ENCODE measurements around the gene SRCAP.

Gene SRCAP

GRCh38 chr16:30785126-30786106, 86.4 kb downstream of the SRCAP start (continued):
- TF ChIP-seq CTCF (tag by site-specific recombination; IDR thresholded peaks at IDR 0.05), result no peak
- no peak for TF ChIP-seq ZNF2 (tag by site-specific recombination; IDR thresholded peaks at IDR 0.05)
- no peak for TF ChIP-seq BCL11A (tag by site-specific recombination; IDR thresholded peaks at IDR 0.05; ENCODE audit: low read depth)
- TF ChIP-seq ZNF140 (tag by site-specific recombination; IDR thresholded peaks at IDR 0.05), result peak; percentile 57; the same call in 1 of the 2 replicates
- no peak for TF ChIP-seq ZBTB20 (tag by site-specific recombination; IDR thresholded peaks at IDR 0.05)
- no peak for TF ChIP-seq ZNF398 (tag by site-specific recombination; IDR thresholded peaks at IDR 0.05)
- no peak for TF ChIP-seq ZNF416 (tag by site-specific recombination; IDR thresholded peaks at IDR 0.05)
- TF ChIP-seq RBAK (tag by site-specific recombination; IDR thresholded peaks at IDR 0.05), result no peak
- no peak for TF ChIP-seq ZNF354C (tag by site-specific recombination; IDR thresholded peaks at IDR 0.05; ENCODE audit: borderline replicate concordance, low read depth)
- no peak for TF ChIP-seq KLF17 (tag by site-specific recombination; IDR thresholded peaks at IDR 0.05)
- peak; percentile 10; the same call in 1 of the 2 replicates for TF ChIP-seq ZNF791 (tag by site-specific recombination; IDR thresholded peaks at IDR 0.05)
- TF ChIP-seq ZFP69B (tag by site-specific recombination; IDR thresholded peaks at IDR 0.05), result no peak
- no peak for TF ChIP-seq ZNF580 (tag by site-specific recombination; IDR thresholded peaks at IDR 0.05)

- Histone ChIP-seq H3K4me3 (ENCODE audit: low read depth, low read length) (peak overlapping the region; percentile 96), H3K4me1 (ENCODE audit: control insufficient read depth, insufficient read depth, low read length) (peaks cover 3% of the 10 kb centered on the region; the same call in 1 of the 2 replicates), H3K27ac (ENCODE audit: extremely low read depth, low read depth, low read length) (peak overlapping the region; percentile 83), H3K9me3 (ENCODE audit: control insufficient read depth, insufficient read depth, low read depth, low read length) (no peaks in the 10 kb centered on the region), H3K36me3 (ENCODE audit: control insufficient read depth in 2 of 2, insufficient read depth in 1 of 2, low read length in 2 of 2) (peaks cover 0 to 41% of the 10 kb centered on the region in 2 experiments; a peak in 1 of 3 replicates)
- ChIA-PET CTCF (interaction anchor here (0.6 to 1.3 kb wide), 2 partner anchors 19 to 80 kb away, joined by 4 to 5 read pairs; no protein-coding TSS in a partner anchor), POLR2A (interaction anchor here (0.7 to 2.8 kb wide), 13 partner anchors 8 to 88 kb away, joined by 3 to 132 read pairs (median 5); partner anchors contain the start of genes PHKG2 and SRCAP)
- TF ChIP-seq REST (tag by site-specific recombination; IDR thresholded peaks at IDR 0.05), result no peak
- TF ChIP-seq ZNF600 (tag by site-specific recombination; IDR thresholded peaks at IDR 0.05), result peak; percentile 89
- TF ChIP-seq ZSCAN4 (tag by site-specific recombination; IDR thresholded peaks at IDR 0.05), result no peak
- peak; percentile 78 for TF ChIP-seq ZNF341 (tag by site-specific recombination; IDR thresholded peaks at IDR 0.05; ENCODE audit: low read depth)
- peak; percentile 84 for TF ChIP-seq ZFHX2 (tag by site-specific recombination; conservative IDR thresholded peaks at IDR 0.05)
- TF ChIP-seq ZIC2 (tag by site-specific recombination; IDR thresholded peaks at IDR 0.05), result peak; percentile 41
- TF ChIP-seq ZFP69B (tag by site-specific recombination; IDR thresholded peaks at IDR 0.05), result peak; percentile 87
- peak; percentile 55 for TF ChIP-seq SP2 (tag by site-specific recombination; IDR thresholded peaks at IDR 0.05)
- peak; percentile 4 for TF ChIP-seq ZBTB20 (tag by site-specific recombination; IDR thresholded peaks at IDR 0.05)
- TF ChIP-seq ZXDB (tag by site-specific recombination; IDR thresholded peaks at IDR 0.05), result peak; percentile 29
These were observed 87.4 kb downstream of the SRCAP start for GRCh38 chr16:30786115-30786935.

Measured in HEK293 (cell line).